Measurements from ENCODE around the gene IER3. TPM values are rescaled to one million over a fixed set of nuclear protein-coding genes. Genes with fewer than 3 reads are reported as not detected.
A peak's percentile ranks its signal among the peaks of the same experiment; 100 is the strongest.

IER3 gene
- polyA plus RNA-seq, 1 experiment: 51.7 TPM

- peak; percentile 27; the same call in 1 of the 2 replicates for TF ChIP-seq CTCF (IDR thresholded peaks at IDR 0.05; ENCODE audit: insufficient read depth, low read depth, low read length)
- ChIA-PET CTCF (interaction anchor here (1.1 to 1.8 kb wide), 5 partner anchors 12 to 41 kb away, joined by 3 to 6 read pairs (median 5); partner anchors contain the start of gene IER3), POLR2A (interaction anchor here (0.6 kb wide), 1 partner anchor 27 kb away, joined by 5 read pairs; no protein-coding TSS in a partner anchor)
- no peak for DNase-seq (ENCODE audit: low read depth)
- Histone ChIP-seq H3K4me3 (ENCODE audit: low read depth, low read length) (no peak overlapping the region), H3K27me3 (ENCODE audit: control insufficient read depth, insufficient read depth, low read length) (no peaks in the 10 kb centered on the region), H3K36me3 (ENCODE audit: control insufficient read depth, insufficient read depth, low read length) (no peaks in the 10 kb centered on the region)
Measured at GRCh38 chr6:30763618-30764489, 19.5 kb upstream of the IER3 start.

DNA sequence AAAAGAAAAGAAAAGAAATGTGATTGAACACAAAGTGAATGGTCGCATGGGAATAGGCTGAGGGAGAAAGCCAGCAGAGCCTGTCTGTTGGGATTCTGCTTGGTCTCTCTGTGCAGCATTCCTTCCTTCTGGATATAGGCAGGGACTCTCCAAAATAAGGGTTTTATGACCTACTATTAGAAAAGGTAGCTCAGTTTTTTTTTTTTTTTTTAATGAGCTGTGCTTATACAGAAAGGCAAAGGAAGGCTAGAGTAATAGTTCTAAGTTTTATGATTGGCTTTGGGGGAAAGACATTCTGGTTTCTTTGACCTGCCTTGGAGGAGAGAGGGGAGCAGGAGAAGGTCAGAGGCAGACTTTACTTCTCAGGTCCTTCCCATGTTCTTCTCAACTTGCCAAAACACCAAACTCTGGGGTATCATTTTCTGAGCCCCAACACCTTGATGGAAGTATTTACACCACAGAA is 18.8 kb upstream of the IER3 start:
- no peaks in the 10 kb centered on the region for H3K36me3 ChIP-seq (ENCODE audit: control insufficient read depth, insufficient read depth, low read length)
- no peak for TF ChIP-seq CTCF (IDR thresholded peaks at IDR 0.05; ENCODE audit: insufficient read depth, low read depth, low read length)
- POLR2A ChIA-PET: no interaction called here
- no peaks in the 10 kb centered on the region for H3K27me3 ChIP-seq (ENCODE audit: control insufficient read depth, insufficient read depth, low read length)
- CTCF ChIA-PET: interaction anchor here (1.3 to 1.8 kb wide), 4 partner anchors 11 to 41 kb away, joined by 4 to 6 read pairs (median 6); no protein-coding TSS in a partner anchor
- H3K4me3 ChIP-seq (ENCODE audit: low read depth, low read length): no peak overlapping the region
- no peak for DNase-seq (ENCODE audit: low read depth)

DNA sequence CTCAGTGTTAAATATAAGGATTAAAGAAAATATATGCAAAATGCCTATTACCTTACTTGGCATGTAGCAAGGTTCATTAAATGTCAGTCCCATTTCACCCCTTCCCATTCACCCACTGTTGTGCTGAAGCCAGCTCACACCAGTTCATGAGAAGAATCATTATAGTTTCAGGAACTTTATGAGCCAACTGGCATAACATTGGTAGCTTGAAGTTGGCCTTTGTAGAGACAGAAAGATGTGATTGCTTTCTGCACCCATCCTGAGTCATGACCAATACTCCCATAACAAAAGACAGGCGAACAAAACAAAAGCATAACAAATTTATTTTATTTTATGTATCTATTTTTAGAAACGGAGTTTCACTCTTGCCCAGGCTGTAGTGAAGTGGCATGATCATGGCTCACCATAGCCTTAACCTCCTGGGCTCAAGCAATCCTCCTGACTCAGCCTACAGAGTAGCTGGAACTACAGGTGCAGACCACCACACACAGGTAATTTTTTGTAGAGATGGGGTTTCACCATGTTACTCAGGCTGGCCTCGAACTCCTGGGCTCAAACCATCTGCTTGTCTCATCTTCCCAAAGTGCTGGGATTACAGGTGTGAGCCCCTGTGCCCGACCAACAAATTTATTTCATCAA is 17.6 kb upstream of the IER3 start:
- DNase-seq (ENCODE audit: low read depth): no peak
- POLR2A ChIA-PET: no interaction called here
- Histone ChIP-seq H3K4me3 (ENCODE audit: low read depth, low read length) (no peak overlapping the region), H3K36me3 (ENCODE audit: control insufficient read depth, insufficient read depth, low read length) (no peaks in the 10 kb centered on the region), H3K27me3 (ENCODE audit: control insufficient read depth, insufficient read depth, low read length) (no peaks in the 10 kb centered on the region)
- no peak for TF ChIP-seq CTCF (IDR thresholded peaks at IDR 0.05; ENCODE audit: insufficient read depth, low read depth, low read length)
- CTCF ChIA-PET: interaction anchor here (0.6 to 1.5 kb wide), 3 partner anchors 10 to 60 kb away, joined by 3 to 5 read pairs (median 3); no protein-coding TSS in a partner anchor

DNA sequence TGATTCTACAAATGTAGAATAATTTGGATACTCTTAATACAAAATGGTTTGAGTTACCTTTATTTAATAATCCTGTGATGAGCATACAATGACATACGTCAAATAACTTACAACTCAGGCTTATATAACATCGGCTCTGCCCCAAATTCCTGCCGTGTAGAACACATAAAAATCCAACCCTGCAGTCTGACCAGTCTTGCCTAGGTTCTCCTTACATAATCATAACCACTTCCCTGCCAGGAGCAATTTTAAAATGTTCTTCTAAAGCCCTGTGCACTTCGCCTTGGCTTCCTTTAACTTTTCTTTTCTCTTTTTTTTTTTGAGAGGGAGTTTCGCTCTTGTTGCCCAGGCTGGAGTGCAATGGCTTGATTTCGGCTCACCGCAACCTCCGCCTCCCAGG is 16.2 kb upstream of the IER3 start:
- CTCF ChIA-PET: interaction anchor here (1.5 kb wide), 1 partner anchor 8 kb away, joined by 5 read pairs; no protein-coding TSS in a partner anchor
- DNase-seq (ENCODE audit: low read depth): no peak
- Histone ChIP-seq H3K4me3 (ENCODE audit: low read depth, low read length) (no peak overlapping the region), H3K27me3 (ENCODE audit: control insufficient read depth, insufficient read depth, low read length) (no peaks in the 10 kb centered on the region), H3K36me3 (ENCODE audit: control insufficient read depth, insufficient read depth, low read length) (no peaks in the 10 kb centered on the region)
- POLR2A ChIA-PET: no interaction called here
- no peak for TF ChIP-seq CTCF (IDR thresholded peaks at IDR 0.05; ENCODE audit: insufficient read depth, low read depth, low read length)
